Chondrocyte (in vitro differentiated cells): ENCODE results near the gene GSTT4. TPM values are rescaled to one million over a fixed set of nuclear protein-coding genes. Genes with fewer than 3 reads are reported as not detected.
"Not testable (repeated sequence)": the region's sequence is repeated elsewhere in the genome, so short reads cannot be mapped to it uniquely, and the experiment has no call there.

Experiments
- DNase-seq: peaks from one replicate; pipeline ENCODE4 v3.0.0; 2021; ENCODE audit warnings: mixed read lengths, low spot score
- H3K27ac Mint-ChIP-seq: one replicate; pipeline ENCODE4 v1.8.0; 2021; ENCODE audit warnings: mild to moderate bottlenecking, moderate library complexity, mixed read lengths; ENCODE audit not compliant: unreplicated experiment
- H3K27me3 Mint-ChIP-seq: 2 replicates; pipeline ENCODE4 v1.8.0; 2021; ENCODE audit warnings: low read depth, mixed read lengths
- H3K36me3 Mint-ChIP-seq: 2 replicates; pipeline ENCODE4 v1.8.0; 2021; ENCODE audit warnings: low read depth, mixed read lengths
- H3K4me1 Mint-ChIP-seq: 2 replicates; pipeline ENCODE4 v1.8.0; 2021; ENCODE audit warnings: low read depth, mild to moderate bottlenecking, mixed read lengths
- H3K4me3 Mint-ChIP-seq: one replicate; pipeline ENCODE4 v1.8.0; 2021; ENCODE audit warnings: mild to moderate bottlenecking, moderate library complexity, mixed read lengths; ENCODE audit not compliant: unreplicated experiment
- H3K9me3 Mint-ChIP-seq: 2 replicates; pipeline ENCODE4 v1.8.0; 2021; ENCODE audit warnings: low read depth, mixed read lengths
- CTCF ChIP-seq: fragments of 200-600 bp; sonication (generic); IDR thresholded peaks from 2 replicates; pipeline ENCODE4 v1.5.0; 2021; ENCODE audit warnings: antibody characterized with exemption, mild to moderate bottlenecking, moderate library complexity
- total RNA-seq: library from RNA; stranded (reverse); gene quantifications from 3 replicates; pipeline ENCODE4 v1.2.1, GENCODE V29; 2021

The GSTT4 gene
- total RNA-seq, 1 donor from 2014 or later, result not detected

DNA sequence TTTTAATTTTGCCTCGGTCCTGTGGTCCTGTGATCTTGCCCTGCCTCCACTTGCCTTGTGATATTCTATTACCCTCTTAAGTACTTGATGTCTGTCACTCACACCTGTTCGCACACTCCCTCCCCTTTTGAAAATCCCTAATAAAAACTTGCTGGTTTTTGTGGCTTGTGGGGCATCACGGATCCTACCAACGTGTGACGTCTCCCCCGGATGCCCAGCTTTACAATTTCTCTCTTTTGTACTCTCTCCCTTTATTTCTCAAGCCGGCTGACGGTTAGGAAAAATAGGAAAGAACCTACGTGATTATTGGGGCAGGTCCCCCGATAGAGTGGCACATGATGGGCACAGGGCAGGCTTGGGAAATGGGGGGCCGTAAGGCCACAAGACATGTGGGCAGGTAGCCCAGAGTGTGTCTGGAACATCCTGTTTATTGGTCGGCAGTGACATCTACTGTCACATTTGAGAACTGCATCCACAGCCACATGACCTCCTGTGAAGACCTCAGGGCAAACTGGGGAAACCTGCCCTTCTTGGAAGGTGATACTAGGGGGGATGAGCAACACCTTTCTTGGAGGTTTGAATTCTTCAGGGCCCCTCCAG, 48.9 kb downstream of the GSTT4 start:
- peak; percentile 85 for TF ChIP-seq CTCF
- not testable (repeated sequence) for H3K9me3 Mint-ChIP-seq, H3K4me1 Mint-ChIP-seq, H3K4me3 Mint-ChIP-seq, H3K27ac Mint-ChIP-seq, H3K27me3 Mint-ChIP-seq, H3K36me3 Mint-ChIP-seq, DNase-seq

- H3K4me1 Mint-ChIP-seq, DNase-seq, H3K9me3 Mint-ChIP-seq, H3K27me3 Mint-ChIP-seq, H3K4me3 Mint-ChIP-seq, H3K27ac Mint-ChIP-seq, H3K36me3 Mint-ChIP-seq: not testable (repeated sequence)
Observed at GRCh38 chr22:23955886-23956285, 49.4 kb downstream of the GSTT4 start.

DNA sequence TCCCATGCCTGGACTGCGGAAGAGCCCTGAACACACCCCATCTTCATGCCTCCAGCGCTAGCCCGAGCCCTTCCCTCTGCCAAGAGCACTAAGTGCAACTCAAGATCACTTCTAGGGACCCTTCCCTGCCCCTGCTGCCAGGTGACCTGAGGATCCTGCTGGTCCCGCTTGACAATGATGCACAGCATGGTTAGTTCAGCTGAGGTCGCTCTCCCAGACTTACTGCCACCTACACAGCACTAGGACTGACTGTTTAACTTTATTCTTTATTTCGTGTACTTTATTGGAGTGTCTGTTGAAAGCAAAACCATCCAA, 50.3 kb downstream of the GSTT4 start:
- DNase-seq, H3K9me3 Mint-ChIP-seq, H3K27ac Mint-ChIP-seq, H3K4me1 Mint-ChIP-seq, H3K36me3 Mint-ChIP-seq, H3K27me3 Mint-ChIP-seq, H3K4me3 Mint-ChIP-seq: not testable (repeated sequence)

GRCh38 chr22:23954193-23954990, 50.9 kb downstream of the GSTT4 start:
- not testable (repeated sequence) for DNase-seq, H3K9me3 Mint-ChIP-seq, H3K4me1 Mint-ChIP-seq, H3K27ac Mint-ChIP-seq, H3K4me3 Mint-ChIP-seq, H3K27me3 Mint-ChIP-seq, H3K36me3 Mint-ChIP-seq

DNA sequence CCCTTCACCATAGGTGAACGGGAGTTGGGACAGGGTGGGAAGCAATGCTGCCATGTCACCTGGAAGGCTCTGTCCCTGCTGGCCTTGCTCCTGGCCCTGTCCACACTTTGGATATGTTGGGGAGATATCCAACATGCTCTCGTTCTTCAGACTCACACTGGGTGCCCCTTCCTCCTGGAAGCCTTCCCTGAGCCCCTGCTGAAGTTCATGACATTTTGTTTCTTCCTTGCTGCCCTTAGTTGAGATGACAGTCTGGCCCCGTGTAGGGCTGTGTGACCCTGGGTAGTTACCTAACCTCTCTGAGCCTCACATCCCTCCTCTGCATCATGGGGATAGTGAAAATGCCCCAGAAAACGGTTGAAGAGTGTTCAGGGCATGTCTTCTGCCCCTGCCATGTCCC, 51.8 kb downstream of the GSTT4 start:
- H3K4me1 Mint-ChIP-seq, H3K27me3 Mint-ChIP-seq: not testable (repeated sequence)

DNA sequence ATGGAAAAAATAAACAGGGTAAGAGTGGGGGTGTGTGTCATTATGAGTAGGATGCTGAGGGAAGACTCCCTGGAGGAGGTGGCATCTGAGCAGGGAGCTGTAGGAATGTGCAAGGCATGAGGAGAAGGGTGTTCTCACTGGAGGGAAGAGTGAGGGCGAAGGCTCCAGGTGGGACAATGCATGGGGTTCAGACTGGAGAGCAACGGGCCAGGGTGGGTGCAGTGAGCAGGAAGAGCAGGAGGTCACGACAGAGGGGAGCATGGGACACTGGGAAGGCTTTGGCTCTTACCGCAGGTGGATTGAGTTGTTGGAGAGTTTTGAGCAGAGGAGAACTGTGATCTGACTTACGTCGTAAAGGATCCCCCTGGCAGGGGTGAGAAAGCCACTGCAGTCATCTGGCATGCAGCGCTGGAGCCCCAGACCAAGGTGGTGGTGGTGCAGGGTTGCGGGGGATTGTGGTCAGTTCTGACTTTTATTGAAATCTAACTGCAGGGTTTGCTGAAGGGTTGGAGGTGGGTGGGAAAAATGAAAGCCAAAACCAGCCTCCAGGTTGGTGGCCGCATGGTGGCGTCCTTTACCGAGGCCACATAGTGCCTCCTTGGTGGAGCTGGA, 52.4 kb downstream of the GSTT4 start:
- not testable (repeated sequence) for H3K27ac Mint-ChIP-seq, H3K4me1 Mint-ChIP-seq, H3K4me3 Mint-ChIP-seq, DNase-seq, H3K36me3 Mint-ChIP-seq, H3K9me3 Mint-ChIP-seq, H3K27me3 Mint-ChIP-seq

More for the DNA sequence above, 51.8 kb downstream of the GSTT4 start:
- H3K36me3 Mint-ChIP-seq, DNase-seq, H3K9me3 Mint-ChIP-seq, H3K4me3 Mint-ChIP-seq, H3K27ac Mint-ChIP-seq: not testable (repeated sequence)

DNA sequence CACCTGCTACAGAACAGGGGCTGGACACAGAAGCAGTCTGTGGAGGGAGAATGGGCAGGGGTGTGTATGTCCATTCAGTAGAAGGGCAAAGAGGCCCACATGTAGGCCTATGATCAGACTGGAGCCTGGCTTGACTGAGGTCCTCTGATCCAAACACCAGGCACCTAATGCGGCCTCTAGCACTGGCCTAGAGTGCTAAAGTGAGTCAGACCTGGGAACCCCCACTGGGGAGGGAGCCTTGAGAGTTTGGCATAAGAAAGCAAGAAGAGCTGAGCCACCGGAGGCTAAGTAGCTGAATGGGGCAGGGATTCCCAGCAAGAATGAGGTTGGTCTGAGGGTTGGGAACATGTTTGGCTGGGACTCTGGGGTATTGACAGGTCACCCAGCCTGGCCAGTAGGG, 53.9 kb downstream of the GSTT4 start:
- H3K27me3 Mint-ChIP-seq, H3K9me3 Mint-ChIP-seq, H3K4me3 Mint-ChIP-seq, H3K27ac Mint-ChIP-seq, H3K36me3 Mint-ChIP-seq, H3K4me1 Mint-ChIP-seq, DNase-seq: not testable (repeated sequence)

- H3K27me3 Mint-ChIP-seq, DNase-seq, H3K9me3 Mint-ChIP-seq, H3K4me3 Mint-ChIP-seq, H3K27ac Mint-ChIP-seq, H3K4me1 Mint-ChIP-seq, H3K36me3 Mint-ChIP-seq: not testable (repeated sequence)
Observed at GRCh38 chr22:23949764-23950163, 55.5 kb downstream of the GSTT4 start.

Other genes starting within 250 kb of the GSTT4 start
- gene C22orf15, start 242.5 kb downstream of the GSTT4 start, total RNA-seq, result not detected in 3 replicates
- gene CHCHD10, start 237.5 kb downstream of the GSTT4 start, total RNA-seq, result 42.6 to 78.5 TPM (median 62.2 TPM) in 3 replicates
- 68.4 to 172 TPM (median 169 TPM) in 3 replicates for gene MMP11, start 232.6 kb downstream of the GSTT4 start, total RNA-seq
- gene SMARCB1, start 218.5 kb downstream of the GSTT4 start, total RNA-seq, result 102 to 133 TPM (median 114 TPM) in 3 replicates
- 1.3 to 4.6 TPM (median 2.0 TPM) in 3 replicates for gene DERL3, start 166.4 kb downstream of the GSTT4 start, total RNA-seq
- gene SLC2A11, start 147.6 kb downstream of the GSTT4 start, total RNA-seq, result 14.5 to 14.9 TPM (median 14.8 TPM) in 3 replicates
- 466 to 518 TPM (median 502 TPM) in 3 replicates for gene MIF, start 111.1 kb downstream of the GSTT4 start, total RNA-seq
- 1.8 to 2.9 TPM in 2 of 3 replicates, not detected in the other for gene GSTT2B, start 44.3 kb downstream of the GSTT4 start, total RNA-seq
- gene DDTL, start 38.6 kb downstream of the GSTT4 start, total RNA-seq, result not detected in 3 replicates
- gene DDT, start 31.0 kb downstream of the GSTT4 start, total RNA-seq, result 93.1 to 102 TPM (median 101 TPM) in 3 replicates
- not detected in 3 replicates for gene GSTT2, start 25.3 kb downstream of the GSTT4 start, total RNA-seq
- 38.5 to 43.7 TPM (median 43.0 TPM) in 3 replicates for gene CABIN1, start 5.9 kb upstream of the GSTT4 start, total RNA-seq
- 0.34 to 1.00 TPM (median 0.65 TPM) in 3 replicates for gene SUSD2, start 176.0 kb upstream of the GSTT4 start, total RNA-seq
- 30.7 to 47.2 TPM (median 37.5 TPM) in 3 replicates for gene GGT5, start 239.6 kb upstream of the GSTT4 start, total RNA-seq